Skin of body (tissue), 2 donors: Measurements from ENCODE around the gene COL4A2. TPM values are rescaled to one million over a fixed set of nuclear protein-coding genes. Genes with fewer than 3 reads are reported as not detected.

ENCODE experiments used
- DNase-seq: peaks from one replicate; lab custom pipeline; 2025; lab: John Stamatoyannopoulos, UW
- total RNA-seq: library from RNA; depleted of rRNA; stranded (reverse); fragments of >200 nt; gene quantifications from one replicate; pipeline ENCODE4 v1.2.3, GENCODE V29; 2014

COL4A2 gene
- total RNA-seq, 1 donor from 2014 or later, result 479 TPM

- DNase-seq, result no peak
Observed at GRCh38 chr13:110414931-110415330, 107.8 kb downstream of the COL4A2 start.

GRCh38 chr13:110415669-110416068 is 108.6 kb downstream of the COL4A2 start:
- DNase-seq, result no peak

- peak; percentile 64 for DNase-seq
Observed at GRCh38 chr13:110416131-110417025, 109.3 kb downstream of the COL4A2 start.

GRCh38 chr13:110418944-110419343 is 111.9 kb downstream of the COL4A2 start:
- DNase-seq, result no peak

- DNase-seq, result no peak
Observed at GRCh38 chr13:110419381-110419791, 112.3 kb downstream of the COL4A2 start.

GRCh38 chr13:110419946-110420345 is 112.9 kb downstream of the COL4A2 start:
- no peak for DNase-seq

GRCh38 chr13:110420626-110421025 is 113.5 kb downstream of the COL4A2 start:
- no peak for DNase-seq

GRCh38 chr13:110421061-110421460 is 114.0 kb downstream of the COL4A2 start:
- no peak for DNase-seq

- DNase-seq, result peak; percentile 78
Observed at GRCh38 chr13:110421696-110422385, 114.8 kb downstream of the COL4A2 start.

- no peak for DNase-seq
Observed at GRCh38 chr13:110422913-110423688, 116.0 kb downstream of the COL4A2 start.

GRCh38 chr13:110423689-110424302 is 116.7 kb downstream of the COL4A2 start:
- DNase-seq, result no peak

- DNase-seq, result peak; percentile 65
Observed at GRCh38 chr13:110424569-110425443, 117.7 kb downstream of the COL4A2 start.

GRCh38 chr13:110425444-110425780 is 118.3 kb downstream of the COL4A2 start:
- no peak for DNase-seq

- DNase-seq, result peak; percentile 38
Observed at GRCh38 chr13:110426735-110427134, 119.7 kb downstream of the COL4A2 start.

- no peak for DNase-seq
Observed at GRCh38 chr13:110428313-110428712, 121.2 kb downstream of the COL4A2 start.

- DNase-seq, result no peak
Observed at GRCh38 chr13:110430391-110431336, 123.6 kb downstream of the COL4A2 start.

- DNase-seq, result no peak
Observed at GRCh38 chr13:110431425-110432294, 124.6 kb downstream of the COL4A2 start.

GRCh38 chr13:110432522-110432921 is 125.4 kb downstream of the COL4A2 start:
- no peak for DNase-seq
